Measurements from ENCODE around the gene RGS6.

DNA sequence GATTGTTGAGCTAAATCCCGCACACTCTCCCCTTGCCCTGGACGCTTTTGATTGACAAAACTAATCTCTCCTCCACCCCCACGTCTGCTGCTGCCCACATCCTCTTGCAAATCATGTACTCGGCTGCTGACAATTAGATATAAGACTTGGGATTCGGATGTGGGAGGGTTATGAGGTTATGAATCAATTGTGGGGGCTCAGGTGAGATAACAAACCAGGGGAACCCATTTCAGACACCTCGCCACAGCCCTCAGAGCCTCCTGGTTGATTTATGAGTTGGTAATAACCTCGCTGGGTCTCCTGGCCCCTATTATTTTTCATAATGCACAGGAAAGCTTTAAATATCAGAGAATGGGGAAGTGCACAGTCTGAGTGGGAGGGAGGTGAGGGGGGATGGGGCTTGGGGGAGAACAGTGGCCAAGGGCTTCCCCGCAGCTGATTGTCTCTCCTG, 511.8 kb downstream of the RGS6 start:
- TF ChIP-seq EZH2 (IDR thresholded peaks at IDR 0.05; ENCODE audit: borderline replicate concordance, low read length), result no peak
- TF ChIP-seq, protein P1, sequence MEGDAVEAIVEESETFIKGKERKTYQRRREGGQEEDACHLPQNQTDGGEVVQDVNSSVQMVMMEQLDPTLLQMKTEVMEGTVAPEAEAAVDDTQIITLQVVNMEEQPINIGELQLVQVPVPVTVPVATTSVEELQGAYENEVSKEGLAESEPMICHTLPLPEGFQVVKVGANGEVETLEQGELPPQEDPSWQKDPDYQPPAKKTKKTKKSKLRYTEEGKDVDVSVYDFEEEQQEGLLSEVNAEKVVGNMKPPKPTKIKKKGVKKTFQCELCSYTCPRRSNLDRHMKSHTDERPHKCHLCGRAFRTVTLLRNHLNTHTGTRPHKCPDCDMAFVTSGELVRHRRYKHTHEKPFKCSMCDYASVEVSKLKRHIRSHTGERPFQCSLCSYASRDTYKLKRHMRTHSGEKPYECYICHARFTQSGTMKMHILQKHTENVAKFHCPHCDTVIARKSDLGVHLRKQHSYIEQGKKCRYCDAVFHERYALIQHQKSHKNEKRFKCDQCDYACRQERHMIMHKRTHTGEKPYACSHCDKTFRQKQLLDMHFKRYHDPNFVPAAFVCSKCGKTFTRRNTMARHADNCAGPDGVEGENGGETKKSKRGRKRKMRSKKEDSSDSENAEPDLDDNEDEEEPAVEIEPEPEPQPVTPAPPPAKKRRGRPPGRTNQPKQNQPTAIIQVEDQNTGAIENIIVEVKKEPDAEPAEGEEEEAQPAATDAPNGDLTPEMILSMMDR (IDR thresholded peaks at IDR 0.05; ENCODE audit: low read length), result no peak

All from OCI-LY1 (cell line).